ENCODE results near the gene UBE2J2.
"Not testable (repeated sequence)": the region's sequence is repeated elsewhere in the genome, so short reads cannot be mapped to it uniquely, and the experiment has no call there.

UBE2J2 gene

GRCh38 chr1:1255078-1255477 is 18.6 kb downstream of the UBE2J2 start:
- no peak for DNase-seq

DNA sequence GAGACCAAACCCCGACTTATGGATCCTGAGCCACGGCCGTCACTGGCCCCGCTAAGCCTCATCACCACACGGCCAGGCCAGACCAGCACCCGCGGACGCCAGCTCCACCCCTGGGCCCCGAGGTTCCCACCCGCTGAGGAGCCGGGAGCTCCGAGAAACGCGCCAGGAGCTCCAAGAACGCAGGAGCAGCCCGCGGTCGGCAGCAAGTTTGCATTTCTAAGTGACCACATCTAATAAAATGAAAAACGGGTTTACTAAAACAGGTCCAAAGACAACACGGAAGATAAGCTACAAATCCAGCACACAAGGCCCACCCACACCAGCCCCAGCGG is 19.0 kb downstream of the UBE2J2 start:
- DNase-seq: no peak

GRCh38 chr1:1253972-1254666 is 19.5 kb downstream of the UBE2J2 start:
- DNase-seq: no peak

GRCh38 chr1:1253314-1253713 is 20.3 kb downstream of the UBE2J2 start:
- DNase-seq: no peak

GRCh38 chr1:1250786-1251284 is 22.8 kb downstream of the UBE2J2 start:
- DNase-seq: no peak

DNA sequence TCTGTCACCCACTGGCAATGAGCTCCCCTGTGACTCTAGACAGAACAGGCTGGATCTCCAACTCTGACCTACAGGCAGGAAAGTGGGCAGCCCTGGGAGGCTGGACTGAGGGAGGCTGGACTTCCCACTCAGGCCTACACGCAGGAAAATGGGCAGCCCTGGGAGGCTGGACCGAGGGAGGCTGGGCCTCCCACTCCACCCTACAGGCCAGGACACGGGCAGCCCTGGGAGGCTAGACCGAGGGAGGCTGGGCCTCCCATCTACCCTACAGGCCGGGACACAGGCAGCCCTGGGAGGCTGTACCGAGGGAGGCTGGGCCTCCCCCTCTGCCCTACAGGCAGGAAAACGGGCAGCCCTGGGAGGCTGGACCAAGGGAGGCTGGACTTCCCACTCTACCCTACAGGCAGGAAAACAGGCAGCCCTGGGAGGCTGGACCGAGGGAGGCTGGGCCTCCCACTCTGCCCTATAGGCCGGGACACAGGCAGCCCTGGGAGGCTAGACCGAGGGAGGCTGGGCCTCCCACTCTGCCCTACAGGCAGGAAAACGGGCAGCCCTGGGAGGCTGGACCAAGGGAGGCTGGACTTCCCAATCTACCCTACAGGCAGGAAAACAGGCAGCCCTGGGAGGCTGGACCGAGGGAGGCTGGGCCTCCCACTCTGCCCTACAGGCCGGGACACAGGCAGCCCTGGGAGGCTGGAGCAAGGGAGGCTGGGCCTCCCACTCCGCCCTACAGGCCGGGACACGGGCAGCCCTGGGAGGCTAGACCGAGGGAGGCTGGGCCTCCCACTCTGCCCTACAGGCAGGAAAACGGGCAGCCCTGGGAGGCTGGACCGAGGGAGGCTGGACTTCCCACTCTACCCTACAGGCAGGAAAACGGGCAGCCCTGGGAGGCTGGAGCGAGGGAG is 25.4 kb downstream of the UBE2J2 start:
- not testable (repeated sequence) for DNase-seq

- no peak for DNase-seq
Observed at GRCh38 chr1:1247341-1247913, 26.2 kb downstream of the UBE2J2 start.

GRCh38 chr1:1246577-1247340 is 26.9 kb downstream of the UBE2J2 start, which contains the start of gene C1QTNF12:
Gene C1QTNF12, minus strand, starts transcription at chr1:1246722. Its CDS starts 32 bp downstream, at chr1:1246690.
- DNase-seq: no peak

- DNase-seq: no peak
Observed at GRCh38 chr1:1245817-1246576, 27.7 kb downstream of the UBE2J2 start.

- DNase-seq: no peak
Observed at GRCh38 chr1:1245178-1245816, 28.4 kb downstream of the UBE2J2 start.

GRCh38 chr1:1244192-1244811 is 29.4 kb downstream of the UBE2J2 start:
- DNase-seq: no peak

GRCh38 chr1:1243807-1244191 is 29.9 kb downstream of the UBE2J2 start:
- DNase-seq: no peak

DNA sequence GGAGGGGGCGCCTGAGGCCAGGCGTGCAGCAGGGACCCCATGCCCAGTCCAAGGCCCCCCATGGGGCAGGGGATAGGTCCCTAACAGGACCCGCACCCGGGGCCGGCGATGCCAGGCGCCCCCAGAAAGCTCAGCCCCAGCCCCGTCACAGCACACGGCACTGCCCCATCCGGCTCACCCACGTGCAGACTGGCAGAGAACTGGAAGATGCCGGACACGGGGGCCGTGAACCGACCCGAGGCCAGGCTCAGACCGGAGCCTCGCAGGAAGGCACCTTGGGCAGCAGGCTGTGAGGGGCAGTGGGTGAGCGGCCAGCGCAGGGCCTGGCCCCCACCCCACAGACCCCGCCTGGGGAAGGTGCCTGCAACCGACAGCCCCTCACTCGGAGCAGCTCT is 30.4 kb downstream of the UBE2J2 start:
- DNase-seq: no peak

GRCh38 chr1:1242461-1243265 is 31.0 kb downstream of the UBE2J2 start:
- DNase-seq: no peak

- DNase-seq: no peak
Observed at GRCh38 chr1:1241588-1242219, 31.9 kb downstream of the UBE2J2 start.

- DNase-seq: no peak
Observed at GRCh38 chr1:1240822-1241587, 32.6 kb downstream of the UBE2J2 start.

GRCh38 chr1:1240348-1240732 is 33.3 kb downstream of the UBE2J2 start:
- no peak for DNase-seq

DNA sequence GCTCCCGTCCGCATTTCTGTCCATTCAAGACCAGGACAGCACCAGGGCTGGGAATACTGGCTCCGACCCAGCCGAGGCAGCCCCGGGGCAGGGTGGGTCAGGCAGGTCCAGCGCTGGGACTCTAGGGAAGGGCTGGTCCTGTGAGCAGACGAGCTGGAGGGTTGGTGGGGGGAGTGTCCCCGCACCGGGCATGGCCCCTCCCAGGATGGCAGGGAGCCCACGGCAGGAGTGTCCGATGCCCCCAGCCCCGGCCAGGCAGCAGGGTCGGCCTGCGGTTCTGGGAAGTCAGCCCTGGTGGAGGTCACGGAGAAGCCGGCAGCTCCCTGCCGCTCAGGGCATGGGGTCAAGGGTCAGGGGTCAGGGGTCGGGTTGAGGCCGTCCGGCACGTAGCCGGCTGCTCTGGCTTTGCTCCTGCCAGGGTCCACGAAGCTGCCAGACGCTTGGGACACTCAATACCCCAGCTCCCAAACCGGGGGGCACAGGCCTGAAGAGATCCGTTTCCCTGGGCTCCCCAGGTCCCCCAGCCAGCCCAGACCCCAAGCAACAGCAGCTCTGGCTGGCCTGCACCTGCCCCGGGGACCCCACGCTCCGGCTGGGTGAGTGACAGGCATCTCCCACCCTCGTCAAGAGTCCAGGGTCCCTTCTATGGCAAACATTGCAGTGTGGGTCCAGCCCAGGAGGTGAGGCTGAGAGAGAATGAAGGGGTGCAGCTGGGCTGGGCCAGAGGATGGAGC is 33.9 kb downstream of the UBE2J2 start:
- no peak for DNase-seq

Data from MV-4-11 (cell line).